T-cell (primary cell): ENCODE results near the gene OSMR. TPM values are rescaled to one million over a fixed set of nuclear protein-coding genes. Genes with fewer than 3 reads are reported as not detected.

Experiments used
- ATAC-seq, 4 experiments: fragments of 200-7000 bp in 3 of 4; fragments of 150-1000 bp in 1 of 4; cut with Tn5 transposase; replicated peaks in 1 of 4; 1 replicate in 3 of 4; 2 replicates in 1 of 4; pipeline ENCODE4 v1.10.0; 2021; ENCODE audit warnings: moderate library complexity in 3 of 4, mild to moderate bottlenecking in 2 of 4, moderate number of reproducible peaks in 1 of 4
- CTCF ChIA-PET, 2 donors: fragments of 300-600 bp; sonication (Branson Sonifier 250); formaldehyde crosslinking; loops; one replicate each; lab custom pipeline; 2022; ENCODE audit warnings: antibody characterized with exemption in 2 of 2; lab: Charles Lee
- POLR2A ChIA-PET, 2 donors: fragments of 300-600 bp; sonication (Branson Sonifier 250); formaldehyde crosslinking; loops; one replicate each; lab custom pipeline; 2022; ENCODE audit warnings: antibody characterized with exemption in 2 of 2; lab: Charles Lee
- DNase-seq, 35 experiments: peaks; one replicate each; pipeline versions ENCODE4 v3.0.0 to v3.0.0-alpha.2; 2013 to 2023
- H3K27ac ChIP-seq: one replicate; pipeline ENCODE4 v1.5.1; 2013; ENCODE audit warnings: low read length
- H3K27me3 ChIP-seq, 2 experiments: replicated peaks in 1 of 2; 1 replicate in 1 of 2; 2 replicates in 1 of 2; pipeline versions ENCODE4 v1.6.1 to v1.7.0; 2013; ENCODE audit warnings: low read length in 1 of 2, mixed read lengths in 1 of 2; ENCODE audit not compliant: control insufficient read depth in 2 of 2, insufficient read depth in 2 of 2; ENCODE audit errors: extremely low read depth in 1 of 2
- H3K36me3 ChIP-seq, 2 donors: 1 replicate in 1 of 2; 2 replicates in 1 of 2; pipeline versions ENCODE4 v1.6.1 to v1.7.0; 2013; ENCODE audit warnings: low read length in 1 of 2; ENCODE audit not compliant: control insufficient read depth in 2 of 2, insufficient read depth in 1 of 2; ENCODE audit errors: extremely low read depth in 1 of 2
- H3K4me1 ChIP-seq, 2 experiments: 1 replicate in 1 of 2; 2 replicates in 1 of 2; pipeline versions ENCODE4 v1.6.1 to v1.7.0; 2013; ENCODE audit warnings: low read length in 2 of 2, mixed read lengths in 1 of 2; ENCODE audit not compliant: insufficient read depth in 2 of 2, control insufficient read depth in 1 of 2; ENCODE audit errors: extremely low read depth in 1 of 2
- H3K4me3 ChIP-seq, 2 donors: 1 replicate in 1 of 2; 2 replicates in 1 of 2; pipeline versions ENCODE4 v1.5.1 to v1.7.0; 2013; ENCODE audit warnings: mild to moderate bottlenecking in 2 of 2, low read length in 1 of 2, moderate library complexity in 1 of 2; ENCODE audit not compliant: control insufficient read depth in 1 of 2; ENCODE audit errors: extremely low read depth in 1 of 2
- H3K9me3 ChIP-seq: 2 replicates; pipeline ENCODE4 v1.7.0; 2013
- H3K27ac Mint-ChIP-seq, 2 donors: one replicate each; pipeline ENCODE4 v1.8.0; 2020 to 2021; ENCODE audit warnings: mild to moderate bottlenecking in 2 of 2, mixed read lengths in 2 of 2
- H3K27me3 Mint-ChIP-seq, 2 donors: one replicate each; pipeline ENCODE4 v1.8.0; 2021 to 2022; ENCODE audit warnings: mixed read lengths in 2 of 2
- H3K36me3 Mint-ChIP-seq: one replicate; pipeline ENCODE4 v1.8.0; 2021; ENCODE audit warnings: mixed read lengths
- H3K4me1 Mint-ChIP-seq, 3 donors: one replicate each; pipeline ENCODE4 v1.8.0; 2020 to 2022; ENCODE audit warnings: mixed read lengths in 3 of 3, mild to moderate bottlenecking in 1 of 3
- H3K4me3 Mint-ChIP-seq, 3 donors: one replicate each; pipeline ENCODE4 v1.8.0; 2020 to 2022; ENCODE audit warnings: mild to moderate bottlenecking in 3 of 3, mixed read lengths in 3 of 3, moderate library complexity in 3 of 3
- H3K9me3 Mint-ChIP-seq, 3 donors: one replicate each; pipeline ENCODE4 v1.8.0; 2020 to 2022; ENCODE audit warnings: mixed read lengths in 3 of 3
- WGBS: methylation state at CpG from one replicate; pipeline ENCODE4 v1.1.5; 2013; ENCODE audit warnings: missing lambda C conversion rate; ENCODE audit not compliant: insufficient coverage; 5-methylcytosine and 5-hydroxymethylcytosine counted together
- total RNA-seq, 35 experiments: library from RNA in 6 of 35; stranded (reverse) in 6 of 35; fragments of 120-200 nt in 1 of 35; gene quantifications; one replicate each; pipeline versions ENCODE4 v1.2.1 to v1.2.4 and lab custom pipeline; 2013 to 2026

Gene OSMR
- total RNA-seq, 5 donors from 2014 or later (not counting 1 experiment from before 2014, with no cell fraction given) = 0.08 to 0.26 (median 0.14) TPM; not detected in 1

DNA sequence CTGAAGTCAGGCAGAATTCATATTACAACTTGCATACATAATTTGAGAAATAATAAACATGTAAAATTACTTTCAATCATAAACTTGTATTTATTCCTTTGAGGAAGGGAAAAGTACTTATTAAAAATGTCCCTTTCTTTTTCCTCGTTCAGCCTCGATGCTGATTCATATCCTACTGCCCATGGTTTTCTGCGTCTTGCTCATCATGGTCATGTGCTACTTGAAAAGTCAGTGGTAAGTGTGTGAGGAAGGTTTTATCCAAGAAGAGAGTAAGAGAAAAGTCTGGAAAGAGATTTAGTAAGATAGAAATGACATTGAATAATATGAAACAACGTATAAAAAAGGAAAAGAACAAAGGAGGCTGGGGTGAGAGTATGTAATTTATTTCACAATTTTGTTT is 85.9 kb downstream of the OSMR start:
- ATAC-seq (no peak), DNase-seq (no peak)
- CTCF ChIA-PET = interaction anchor here in 1 of 2 donors (0.7 kb wide), 1 partner anchor 490 kb away, joined by 3 read pairs; no protein-coding TSS in a partner anchor
- Mint-ChIP-seq H3K27me3 (peaks cover 9 to 10% of the 10 kb centered on the region in 2 donors), H3K4me1 (no peaks in the 10 kb centered on the region), H3K4me3 (no peak overlapping the region), H3K27ac (no peak overlapping the region), H3K9me3 (no peaks in the 10 kb centered on the region), H3K36me3 (peaks cover 4% of the 10 kb centered on the region)
- no CpG with 5 or more reads among the region's 4 CpGs for WGBS
- Histone ChIP-seq H3K27me3 (no peaks in the 10 kb centered on the region), H3K4me3 (no peak overlapping the region), H3K4me1 (no peaks in the 10 kb centered on the region), H3K27ac (no peak overlapping the region), H3K36me3 (no peaks in the 10 kb centered on the region), H3K9me3 (no peaks in the 10 kb centered on the region)
- POLR2A ChIA-PET = no interaction called here

DNA sequence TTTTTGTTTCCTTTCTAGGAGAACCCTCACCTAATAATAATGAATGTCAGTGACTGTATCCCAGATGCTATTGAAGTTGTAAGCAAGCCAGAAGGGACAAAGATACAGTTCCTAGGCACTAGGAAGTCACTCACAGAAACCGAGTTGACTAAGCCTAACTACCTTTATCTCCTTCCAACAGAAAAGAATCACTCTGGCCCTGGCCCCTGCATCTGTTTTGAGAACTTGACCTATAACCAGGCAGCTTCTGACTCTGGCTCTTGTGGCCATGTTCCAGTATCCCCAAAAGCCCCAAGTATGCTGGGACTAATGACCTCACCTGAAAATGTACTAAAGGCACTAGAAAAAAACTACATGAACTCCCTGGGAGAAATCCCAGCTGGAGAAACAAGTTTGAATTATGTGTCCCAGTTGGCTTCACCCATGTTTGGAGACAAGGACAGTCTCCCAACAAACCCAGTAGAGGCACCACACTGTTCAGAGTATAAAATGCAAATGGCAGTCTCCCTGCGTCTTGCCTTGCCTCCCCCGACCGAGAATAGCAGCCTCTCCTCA is 87.1 kb downstream of the OSMR start:
- Histone ChIP-seq H3K36me3 (no peaks in the 10 kb centered on the region), H3K4me1 (no peaks in the 10 kb centered on the region), H3K27me3 (no peaks in the 10 kb centered on the region), H3K27ac (no peak overlapping the region), H3K9me3 (no peaks in the 10 kb centered on the region), H3K4me3 (no peak overlapping the region)
- Mint-ChIP-seq H3K4me1 (no peaks in the 10 kb centered on the region), H3K4me3 (no peak overlapping the region), H3K27ac (no peak overlapping the region), H3K36me3 (peaks cover 8% of the 10 kb centered on the region), H3K9me3 (no peaks in the 10 kb centered on the region), H3K27me3 (peaks cover 4 to 5% of the 10 kb centered on the region in 2 donors)
- CTCF ChIA-PET = interaction anchor here in 1 of 2 donors (0.8 kb wide), 1 partner anchor 70 kb away, joined by 6 read pairs; no protein-coding TSS in a partner anchor
- WGBS = 100% methylated on average over 3 of the region's 4 CpGs
- DNase-seq = no peak
- ATAC-seq = peak in 1 of 4 experiments; percentile 26
- POLR2A ChIA-PET = interaction anchor here in 1 of 2 donors (0.5 kb wide), 1 partner anchor 192 kb away, joined by 8 read pairs; no protein-coding TSS in a partner anchor

DNA sequence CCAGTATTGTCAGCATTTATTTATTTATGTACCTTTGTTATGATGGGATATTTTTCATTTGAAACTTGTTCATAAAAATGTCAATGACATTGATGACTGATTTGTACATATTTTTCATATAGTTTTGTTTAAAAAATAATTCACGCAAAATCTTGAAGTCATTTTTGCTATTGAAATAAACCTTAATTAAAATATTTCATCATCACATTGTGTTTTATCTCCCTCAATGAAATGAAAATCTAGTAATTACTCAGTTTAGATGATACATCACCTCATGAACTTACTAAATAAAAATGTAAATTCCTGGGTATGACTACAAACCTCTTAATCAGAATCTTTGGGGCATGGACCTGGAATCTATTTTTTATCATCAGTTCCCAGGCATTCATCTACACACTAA is 89.6 kb downstream of the OSMR start:
- CTCF ChIA-PET = no interaction called here
- no peak overlapping the region for H3K4me3 Mint-ChIP-seq
- no peaks in the 10 kb centered on the region for H3K4me1 Mint-ChIP-seq
- Histone ChIP-seq H3K36me3 (peaks cover 0 to under 1% of the 10 kb centered on the region in 2 donors), H3K4me3 (no peak overlapping the region), H3K9me3 (no peaks in the 10 kb centered on the region), H3K27ac (no peak overlapping the region), H3K27me3 (no peaks in the 10 kb centered on the region), H3K4me1 (no peaks in the 10 kb centered on the region)
- H3K36me3 Mint-ChIP-seq = peaks cover 20% of the 10 kb centered on the region
- DNase-seq (no peak), ATAC-seq (no peak)
- H3K27ac Mint-ChIP-seq = no peak overlapping the region
- POLR2A ChIA-PET = no interaction called here
- WGBS = no CpG with 5 or more reads among the region's 1 CpG
- no peaks in the 10 kb centered on the region for H3K9me3 Mint-ChIP-seq
- no peaks in the 10 kb centered on the region for H3K27me3 Mint-ChIP-seq

GRCh38 chr5:38936269-38936668 is 90.5 kb downstream of the OSMR start:
- DNase-seq (no peak), ATAC-seq (no peak)
- Histone ChIP-seq H3K4me3 (no peak overlapping the region), H3K27ac (no peak overlapping the region), H3K27me3 (no peaks in the 10 kb centered on the region), H3K9me3 (no peaks in the 10 kb centered on the region), H3K36me3 (peaks cover 0 to 3% of the 10 kb centered on the region in 2 donors), H3K4me1 (no peaks in the 10 kb centered on the region)
- Mint-ChIP-seq H3K36me3 (peaks cover 23% of the 10 kb centered on the region), H3K4me1 (no peaks in the 10 kb centered on the region), H3K4me3 (no peak overlapping the region), H3K27me3 (no peaks in the 10 kb centered on the region), H3K27ac (no peak overlapping the region), H3K9me3 (no peaks in the 10 kb centered on the region)
- no CpG with 5 or more reads among the region's 6 CpGs for WGBS
- POLR2A ChIA-PET = no interaction called here
- CTCF ChIA-PET = no interaction called here

- H3K27me3 Mint-ChIP-seq = no peaks in the 10 kb centered on the region
- H3K4me3 ChIP-seq = no peak overlapping the region
- H3K9me3 ChIP-seq = no peaks in the 10 kb centered on the region
- peaks cover 0 to 22% of the 10 kb centered on the region in 2 donors for H3K36me3 ChIP-seq
- no peak overlapping the region for H3K4me3 Mint-ChIP-seq
- POLR2A ChIA-PET = interaction anchor here in 1 of 2 donors (0.6 kb wide), 1 partner anchor 142 kb away, joined by 3 read pairs; no protein-coding TSS in a partner anchor
- H3K4me1 ChIP-seq = no peaks in the 10 kb centered on the region
- ATAC-seq = no peak
- WGBS = no CpG with 5 or more reads among the region's 1 CpG
- H3K27me3 ChIP-seq = no peaks in the 10 kb centered on the region
- no peaks in the 10 kb centered on the region for H3K9me3 Mint-ChIP-seq
- H3K27ac ChIP-seq = no peak overlapping the region
- no peaks in the 10 kb centered on the region for H3K4me1 Mint-ChIP-seq
- H3K36me3 Mint-ChIP-seq = peaks cover 34% of the 10 kb centered on the region
- DNase-seq = no peak
- CTCF ChIA-PET = interaction anchor here in 1 of 2 donors (1.0 kb wide), 1 partner anchor 497 kb away, joined by 3 read pairs; no protein-coding TSS in a partner anchor
- H3K27ac Mint-ChIP-seq = no peak overlapping the region
Observed at GRCh38 chr5:38938424-38938823, 92.6 kb downstream of the OSMR start.

DNA sequence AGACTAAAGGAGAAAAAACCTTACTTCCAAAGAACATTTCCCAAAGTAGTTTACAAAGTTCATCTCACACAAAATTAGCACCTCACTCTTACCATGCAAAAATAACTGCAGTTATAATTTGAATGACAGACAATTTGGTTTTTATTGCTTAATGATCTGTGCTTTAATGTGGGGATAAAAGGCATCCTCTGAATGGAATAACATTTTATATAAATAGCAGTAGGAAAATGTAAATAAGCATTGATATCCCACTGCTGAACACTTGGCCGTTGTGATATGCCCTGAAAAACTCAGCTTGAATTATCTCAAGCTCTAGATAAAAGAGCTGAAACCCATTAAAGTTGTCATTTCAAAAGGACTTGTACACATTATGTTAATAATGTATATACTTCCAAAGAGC is 93.2 kb downstream of the OSMR start:
- no peak overlapping the region for H3K4me3 Mint-ChIP-seq
- no CpG with 5 or more reads among the region's 1 CpG for WGBS
- no peaks in the 10 kb centered on the region for H3K27me3 Mint-ChIP-seq
- H3K27ac Mint-ChIP-seq = no peak overlapping the region
- ATAC-seq = no peak
- H3K27ac ChIP-seq = no peak overlapping the region
- H3K9me3 ChIP-seq = no peaks in the 10 kb centered on the region
- ChIA-PET CTCF (interaction anchor here in 1 of 2 donors (1.0 kb wide), 1 partner anchor 497 kb away, joined by 3 read pairs; no protein-coding TSS in a partner anchor), POLR2A (no interaction called here)
- H3K4me3 ChIP-seq = no peak overlapping the region
- DNase-seq = no peak
- H3K36me3 Mint-ChIP-seq = peaks cover 34% of the 10 kb centered on the region
- H3K27me3 ChIP-seq = no peaks in the 10 kb centered on the region
- no peaks in the 10 kb centered on the region for H3K4me1 ChIP-seq
- no peaks in the 10 kb centered on the region for H3K9me3 Mint-ChIP-seq
- no peaks in the 10 kb centered on the region for H3K4me1 Mint-ChIP-seq
- peaks cover 0 to 26% of the 10 kb centered on the region in 2 donors for H3K36me3 ChIP-seq
